Omental fat pad (tissue), 4 donors: ENCODE data around the gene LZTS2. TPM values are rescaled to one million over a fixed set of nuclear protein-coding genes. Genes with fewer than 3 reads are reported as not detected.

Experiments
- ATAC-seq: fragments of 150-250 bp; one replicate; pipeline ENCODE4 v1.9.1; 2016; ENCODE audit warnings: mild to moderate bottlenecking, moderate library complexity; ENCODE audit not compliant: low FRiP score
- DNase-seq: peaks from one replicate; pipeline ENCODE4 v3.0.0-alpha.2; 2019; ENCODE audit warnings: low spot score
- CTCF ChIP-seq, 3 donors: fragments of 450-650 bp; IDR thresholded peaks; one replicate each; pipeline ENCODE4 v1.5.1; 2016 to 2017; ENCODE audit warnings: antibody characterized with exemption in 3 of 3, mild to moderate bottlenecking in 3 of 3, moderate library complexity in 2 of 3
- total RNA-seq, 4 donors: library from RNA; depleted of rRNA; stranded (reverse); fragments of >200 nt; gene quantifications; one replicate each; pipeline ENCODE4 v1.1.0, GENCODE V29; 2016

LZTS2 gene
- total RNA-seq, 4 donors from 2014 or later: 59.4 to 98.0 (median 72.6) TPM

DNA sequence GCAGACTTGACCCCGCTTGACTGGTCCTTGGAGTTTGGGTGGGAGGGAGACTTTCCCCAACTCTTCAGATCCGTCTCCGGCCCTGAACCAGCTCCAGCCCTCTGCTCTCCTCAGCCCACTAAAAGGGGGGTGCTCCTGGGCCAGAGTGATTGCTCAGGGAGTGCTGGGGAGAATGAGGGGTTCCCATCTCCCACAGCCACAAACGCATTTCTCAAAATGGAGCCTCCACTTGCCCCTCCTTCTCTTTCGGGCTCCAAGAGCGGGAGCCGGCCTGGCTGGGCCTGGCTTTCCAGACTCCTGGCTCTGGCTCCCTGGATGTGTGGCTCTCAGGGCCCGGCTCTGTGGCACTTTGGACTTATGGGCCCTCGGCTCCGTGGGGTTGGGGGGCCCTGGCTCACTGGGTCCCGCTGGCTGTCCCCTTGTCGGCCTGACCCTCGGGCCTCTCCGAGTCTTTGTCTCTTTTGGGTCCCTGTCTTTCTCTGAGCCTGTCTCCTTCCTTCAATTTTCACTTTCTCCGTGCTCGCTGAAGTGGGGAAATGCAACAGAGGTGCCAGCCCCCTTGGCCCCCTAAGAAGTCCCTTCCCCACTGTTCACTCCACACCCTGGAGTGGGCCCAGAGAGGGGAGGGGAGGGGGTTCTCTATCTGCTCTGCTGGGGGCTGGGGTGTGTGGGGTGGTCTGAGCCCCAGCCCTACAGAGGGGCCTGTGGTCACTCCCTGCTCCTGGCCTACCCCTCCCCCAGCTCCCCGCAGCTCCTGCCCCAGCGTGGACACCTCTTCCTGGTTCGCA, 713 bp downstream of the LZTS2 start:
- DNase-seq: no peak

GRCh38 chr10:101000915-101001658, 1.5 kb downstream of the LZTS2 start:
- no peak for TF ChIP-seq CTCF (IDR thresholded peaks at IDR 0.05)
- ATAC-seq (peak; percentile 37), DNase-seq (peak; percentile 71)

More for the DNA sequence above, 713 bp downstream of the LZTS2 start:
- TF ChIP-seq CTCF (IDR thresholded peaks at IDR 0.05): no peak
- ATAC-seq: no peak

- DNase-seq (no peak), ATAC-seq (no peak)
- no peak for TF ChIP-seq CTCF (IDR thresholded peaks at IDR 0.05)
Measured at GRCh38 chr10:101001659-101002035, 2.0 kb downstream of the LZTS2 start.

DNA sequence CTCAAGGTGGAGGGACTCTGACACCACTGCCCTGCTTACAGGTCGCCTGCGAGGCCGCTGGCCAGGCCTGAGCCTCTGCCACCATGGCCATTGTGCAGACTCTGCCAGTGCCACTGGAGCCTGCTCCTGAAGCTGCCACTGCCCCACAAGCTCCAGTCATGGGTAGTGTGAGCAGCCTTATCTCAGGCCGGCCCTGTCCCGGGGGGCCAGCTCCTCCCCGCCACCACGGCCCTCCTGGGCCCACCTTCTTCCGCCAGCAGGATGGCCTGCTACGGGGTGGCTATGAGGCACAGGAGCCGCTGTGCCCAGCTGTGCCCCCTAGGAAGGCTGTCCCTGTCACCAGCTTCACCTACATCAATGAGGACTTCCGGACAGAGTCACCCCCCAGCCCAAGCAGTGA, 2.8 kb downstream of the LZTS2 start:
- no peak for DNase-seq
- TF ChIP-seq CTCF (IDR thresholded peaks at IDR 0.05): no peak
- no peak for ATAC-seq

DNA sequence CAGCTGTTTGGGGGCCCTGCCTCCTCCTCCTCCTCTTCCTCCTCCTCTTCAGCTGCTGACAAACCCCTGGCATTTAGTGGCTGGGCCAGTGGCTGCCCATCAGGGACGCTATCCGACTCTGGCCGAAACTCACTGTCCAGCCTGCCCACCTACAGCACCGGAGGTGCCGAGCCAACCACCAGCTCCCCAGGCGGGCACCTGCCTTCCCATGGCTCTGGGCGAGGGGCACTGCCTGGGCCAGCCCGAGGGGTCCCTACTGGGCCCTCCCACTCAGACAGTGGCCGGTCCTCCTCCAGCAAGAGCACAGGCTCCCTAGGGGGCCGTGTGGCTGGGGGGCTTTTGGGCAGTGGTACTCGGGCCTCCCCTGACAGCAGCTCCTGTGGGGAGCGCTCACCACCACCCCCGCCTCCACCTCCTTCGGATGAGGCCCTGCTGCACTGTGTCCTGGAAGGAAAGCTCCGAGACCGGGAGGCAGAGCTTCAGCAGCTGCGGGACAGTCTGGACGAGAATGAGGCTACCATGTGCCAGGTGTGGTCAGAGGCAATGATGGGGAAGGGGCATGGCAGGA, 4.1 kb downstream of the LZTS2 start:
- no peak for DNase-seq
- no peak for TF ChIP-seq CTCF (IDR thresholded peaks at IDR 0.05)
- ATAC-seq: no peak

GRCh38 chr10:101005361-101005760, 5.8 kb downstream of the LZTS2 start:
- no peak for DNase-seq
- TF ChIP-seq CTCF (IDR thresholded peaks at IDR 0.05): no peak
- ATAC-seq: no peak
